GM19035 (cell line): ENCODE measurements around the gene KRT31.
"Not testable (repeated sequence)": the region's sequence is repeated elsewhere in the genome, so short reads cannot be mapped to it uniquely, and the experiment has no call there.

Experiments used
- ATAC-seq: cut with Tn5 transposase; IDR thresholded peaks from one replicate; pipeline ENCODE4 v1.9.1; 2021; ENCODE audit not compliant: unreplicated experiment

KRT31 gene

GRCh38 chr17:41396996-41397660, at the start of gene KRT31:
TSS of gene KRT31 (minus strand) at chr17:41397608. CDS start at chr17:41397539, 69 bp downstream.
- ATAC-seq: no peak

GRCh38 chr17:41446806-41447205, 49.4 kb upstream of the KRT31 start:
- no peak for ATAC-seq

GRCh38 chr17:41444640-41445039, 47.2 kb upstream of the KRT31 start:
- no peak for ATAC-seq

GRCh38 chr17:41444186-41444585, 46.8 kb upstream of the KRT31 start:
- ATAC-seq: no peak

GRCh38 chr17:41442739-41443138, 45.3 kb upstream of the KRT31 start:
- ATAC-seq: no peak

- ATAC-seq: no peak
These were observed 43.2 kb upstream of the KRT31 start, which contains the start of gene KRT38 for GRCh38 chr17:41440531-41441033. TSS of gene KRT38 (minus strand) at chr17:41440983. CDS start at chr17:41440921, 62 bp downstream.

- no peak for ATAC-seq
These were observed 42.0 kb upstream of the KRT31 start for GRCh38 chr17:41439375-41439774.

- no peak for ATAC-seq
These were observed 40.4 kb upstream of the KRT31 start for GRCh38 chr17:41437769-41438168.

- ATAC-seq: no peak
These were observed 39.8 kb upstream of the KRT31 start for GRCh38 chr17:41437254-41437653.

- no peak for ATAC-seq
These were observed 37.0 kb upstream of the KRT31 start for GRCh38 chr17:41434415-41434814.

GRCh38 chr17:41434005-41434404, 36.6 kb upstream of the KRT31 start:
- no peak for ATAC-seq

GRCh38 chr17:41433586-41433985, 36.2 kb upstream of the KRT31 start:
- ATAC-seq: no peak

GRCh38 chr17:41430376-41430775, 33.0 kb upstream of the KRT31 start:
- not testable (repeated sequence) for ATAC-seq

GRCh38 chr17:41429667-41430066, 32.3 kb upstream of the KRT31 start:
- ATAC-seq: no peak

- no peak for ATAC-seq
These were observed 31.3 kb upstream of the KRT31 start for GRCh38 chr17:41428591-41429291.

GRCh38 chr17:41424111-41424635, 26.8 kb upstream of the KRT31 start, which contains the start of gene KRT37:
TSS of gene KRT37 (minus strand) at chr17:41424585. CDS start at chr17:41424523, 62 bp downstream.
- ATAC-seq: no peak

GRCh38 chr17:41422586-41422985, 25.2 kb upstream of the KRT31 start:
- not testable (repeated sequence) for ATAC-seq

GRCh38 chr17:41421617-41422016, 24.2 kb upstream of the KRT31 start:
- ATAC-seq: no peak

GRCh38 chr17:41421116-41421515, 23.7 kb upstream of the KRT31 start:
- ATAC-seq: no peak

GRCh38 chr17:41420134-41420533, 22.7 kb upstream of the KRT31 start:
- ATAC-seq: no peak

- no peak for ATAC-seq
These were observed 22.3 kb upstream of the KRT31 start for GRCh38 chr17:41419716-41420115.
